HepG2 (cell line): ENCODE measurements around the gene EIF6.

Experiments used
- CEBPB ChIP-seq: IDR thresholded peaks from 2 replicates; pipeline ENCODE4 v1.6.1; 2011; ENCODE audit warnings: low read depth, low read length, improper control_type of control experiment, borderline replicate concordance
- MAFG ChIP-seq: sonication (generic); formaldehyde crosslinking; IDR thresholded peaks from 2 replicates; pipeline ENCODE4 v1.5.1; 2020; ENCODE audit warnings: mild to moderate bottlenecking, missing genetic modification reagents
- RAD21 ChIP-seq: fragments of 450-650 bp; formaldehyde crosslinking; IDR thresholded peaks from 2 replicates; pipeline ENCODE4 v1.5.0; 2020; ENCODE audit warnings: mild to moderate bottlenecking
- ZNF138 ChIP-seq: sonication (generic); formaldehyde crosslinking; IDR thresholded peaks from 2 replicates; pipeline ENCODE4 v1.5.0; 2020; ENCODE audit warnings: mild to moderate bottlenecking, low read depth, missing genetic modification reagents
- ZNF337 ChIP-seq: sonication (generic); formaldehyde crosslinking; IDR thresholded peaks from 2 replicates; pipeline ENCODE4 v1.5.1; 2020; ENCODE audit warnings: missing genetic modification reagents, low read depth, mild to moderate bottlenecking, borderline replicate concordance
- ZNF549 ChIP-seq: sonication (generic); formaldehyde crosslinking; IDR thresholded peaks from 2 replicates; pipeline ENCODE4 v1.5.0; 2020; ENCODE audit warnings: missing genetic modification reagents
- ZNF646 ChIP-seq: sonication (generic); formaldehyde crosslinking; IDR thresholded peaks from 2 replicates; pipeline ENCODE4 v1.9.0; 2021; ENCODE audit warnings: mild to moderate bottlenecking, missing genetic modification reagents
- ZNF7 ChIP-seq: IDR thresholded peaks from 2 replicates; pipeline ENCODE4 v1.6.1; 2016; ENCODE audit warnings: missing biosample characterization, missing genetic modification reagents
- ZNF703 ChIP-seq: sonication (generic); formaldehyde crosslinking; IDR thresholded peaks from 2 replicates; pipeline ENCODE4 v1.5.1; 2020; ENCODE audit warnings: missing genetic modification reagents, mild to moderate bottlenecking, moderate library complexity, borderline replicate concordance
- TF ChIP-seq, protein P1 (sequence below): sonication (generic); formaldehyde crosslinking; IDR thresholded peaks from 2 replicates; pipeline ENCODE4 v1.5.0; 2020; ENCODE audit warnings: mild to moderate bottlenecking, missing genetic modification reagents, moderate library complexity
- TF ChIP-seq, protein P2 (sequence below): sonication (generic); formaldehyde crosslinking; IDR thresholded peaks from 2 replicates; pipeline ENCODE4 v1.5.1; 2020; ENCODE audit warnings: mild to moderate bottlenecking, missing genetic modification reagents, moderate library complexity
- TF ChIP-seq, protein P3 (sequence below): sonication (generic); formaldehyde crosslinking; IDR thresholded peaks from 2 replicates; pipeline ENCODE4 v1.5.1; 2020; ENCODE audit warnings: mild to moderate bottlenecking, missing genetic modification reagents, borderline replicate concordance

- TF ChIP-seq ZNF549 (no peak), ZNF337 (CRISPR knock-in tag) (no peak), ZNF138 (CRISPR knock-in tag) (no peak), MAFG (CRISPR knock-in tag) (no peak), ZNF646 (CRISPR knock-in tag) (no peak), ZNF703 (CRISPR knock-in tag) (no peak), RAD21 (CRISPR knock-in tag) (no peak), ZNF7 (no peak), CEBPB (no peak)
- TF ChIP-seq, protein P1, sequence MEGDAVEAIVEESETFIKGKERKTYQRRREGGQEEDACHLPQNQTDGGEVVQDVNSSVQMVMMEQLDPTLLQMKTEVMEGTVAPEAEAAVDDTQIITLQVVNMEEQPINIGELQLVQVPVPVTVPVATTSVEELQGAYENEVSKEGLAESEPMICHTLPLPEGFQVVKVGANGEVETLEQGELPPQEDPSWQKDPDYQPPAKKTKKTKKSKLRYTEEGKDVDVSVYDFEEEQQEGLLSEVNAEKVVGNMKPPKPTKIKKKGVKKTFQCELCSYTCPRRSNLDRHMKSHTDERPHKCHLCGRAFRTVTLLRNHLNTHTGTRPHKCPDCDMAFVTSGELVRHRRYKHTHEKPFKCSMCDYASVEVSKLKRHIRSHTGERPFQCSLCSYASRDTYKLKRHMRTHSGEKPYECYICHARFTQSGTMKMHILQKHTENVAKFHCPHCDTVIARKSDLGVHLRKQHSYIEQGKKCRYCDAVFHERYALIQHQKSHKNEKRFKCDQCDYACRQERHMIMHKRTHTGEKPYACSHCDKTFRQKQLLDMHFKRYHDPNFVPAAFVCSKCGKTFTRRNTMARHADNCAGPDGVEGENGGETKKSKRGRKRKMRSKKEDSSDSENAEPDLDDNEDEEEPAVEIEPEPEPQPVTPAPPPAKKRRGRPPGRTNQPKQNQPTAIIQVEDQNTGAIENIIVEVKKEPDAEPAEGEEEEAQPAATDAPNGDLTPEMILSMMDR (CRISPR knock-in tag) = no peak
- TF ChIP-seq, protein P2, sequence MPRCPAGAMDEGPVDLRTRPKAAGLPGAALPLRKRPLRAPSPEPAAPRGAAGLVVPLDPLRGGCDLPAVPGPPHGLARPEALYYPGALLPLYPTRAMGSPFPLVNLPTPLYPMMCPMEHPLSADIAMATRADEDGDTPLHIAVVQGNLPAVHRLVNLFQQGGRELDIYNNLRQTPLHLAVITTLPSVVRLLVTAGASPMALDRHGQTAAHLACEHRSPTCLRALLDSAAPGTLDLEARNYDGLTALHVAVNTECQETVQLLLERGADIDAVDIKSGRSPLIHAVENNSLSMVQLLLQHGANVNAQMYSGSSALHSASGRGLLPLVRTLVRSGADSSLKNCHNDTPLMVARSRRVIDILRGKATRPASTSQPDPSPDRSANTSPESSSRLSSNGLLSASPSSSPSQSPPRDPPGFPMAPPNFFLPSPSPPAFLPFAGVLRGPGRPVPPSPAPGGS (CRISPR knock-in tag) = no peak
- TF ChIP-seq, protein P3, sequence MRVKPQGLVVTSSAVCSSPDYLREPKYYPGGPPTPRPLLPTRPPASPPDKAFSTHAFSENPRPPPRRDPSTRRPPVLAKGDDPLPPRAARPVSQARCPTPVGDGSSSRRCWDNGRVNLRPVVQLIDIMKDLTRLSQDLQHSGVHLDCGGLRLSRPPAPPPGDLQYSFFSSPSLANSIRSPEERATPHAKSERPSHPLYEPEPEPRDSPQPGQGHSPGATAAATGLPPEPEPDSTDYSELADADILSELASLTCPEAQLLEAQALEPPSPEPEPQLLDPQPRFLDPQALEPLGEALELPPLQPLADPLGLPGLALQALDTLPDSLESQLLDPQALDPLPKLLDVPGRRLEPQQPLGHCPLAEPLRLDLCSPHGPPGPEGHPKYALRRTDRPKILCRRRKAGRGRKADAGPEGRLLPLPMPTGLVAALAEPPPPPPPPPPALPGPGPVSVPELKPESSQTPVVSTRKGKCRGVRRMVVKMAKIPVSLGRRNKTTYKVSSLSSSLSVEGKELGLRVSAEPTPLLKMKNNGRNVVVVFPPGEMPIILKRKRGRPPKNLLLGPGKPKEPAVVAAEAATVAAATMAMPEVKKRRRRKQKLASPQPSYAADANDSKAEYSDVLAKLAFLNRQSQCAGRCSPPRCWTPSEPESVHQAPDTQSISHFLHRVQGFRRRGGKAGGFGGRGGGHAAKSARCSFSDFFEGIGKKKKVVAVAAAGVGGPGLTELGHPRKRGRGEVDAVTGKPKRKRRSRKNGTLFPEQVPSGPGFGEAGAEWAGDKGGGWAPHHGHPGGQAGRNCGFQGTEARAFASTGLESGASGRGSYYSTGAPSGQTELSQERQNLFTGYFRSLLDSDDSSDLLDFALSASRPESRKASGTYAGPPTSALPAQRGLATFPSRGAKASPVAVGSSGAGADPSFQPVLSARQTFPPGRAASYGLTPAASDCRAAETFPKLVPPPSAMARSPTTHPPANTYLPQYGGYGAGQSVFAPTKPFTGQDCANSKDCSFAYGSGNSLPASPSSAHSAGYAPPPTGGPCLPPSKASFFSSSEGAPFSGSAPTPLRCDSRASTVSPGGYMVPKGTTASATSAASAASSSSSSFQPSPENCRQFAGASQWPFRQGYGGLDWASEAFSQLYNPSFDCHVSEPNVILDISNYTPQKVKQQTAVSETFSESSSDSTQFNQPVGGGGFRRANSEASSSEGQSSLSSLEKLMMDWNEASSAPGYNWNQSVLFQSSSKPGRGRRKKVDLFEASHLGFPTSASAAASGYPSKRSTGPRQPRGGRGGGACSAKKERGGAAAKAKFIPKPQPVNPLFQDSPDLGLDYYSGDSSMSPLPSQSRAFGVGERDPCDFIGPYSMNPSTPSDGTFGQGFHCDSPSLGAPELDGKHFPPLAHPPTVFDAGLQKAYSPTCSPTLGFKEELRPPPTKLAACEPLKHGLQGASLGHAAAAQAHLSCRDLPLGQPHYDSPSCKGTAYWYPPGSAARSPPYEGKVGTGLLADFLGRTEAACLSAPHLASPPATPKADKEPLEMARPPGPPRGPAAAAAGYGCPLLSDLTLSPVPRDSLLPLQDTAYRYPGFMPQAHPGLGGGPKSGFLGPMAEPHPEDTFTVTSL (CRISPR knock-in tag) = no peak
Measured at GRCh38 chr20:35298264-35298663, 13.7 kb upstream of the EIF6 start.
